HepG2 (cell line): Measurements from ENCODE around the gene ABCC1.

Experiments used
- CTCF ChIP-seq: sonication (generic); formaldehyde crosslinking; IDR thresholded peaks from 2 replicates; pipeline ENCODE4 v1.5.0; 2020; ENCODE audit warnings: mild to moderate bottlenecking, missing genetic modification reagents, moderate library complexity
- HDAC6 ChIP-seq: fragments of 200-600 bp; sonication (generic); IDR thresholded peaks from 2 replicates; pipeline ENCODE4 v1.7.0; 2017; ENCODE audit warnings: mild to moderate bottlenecking, antibody characterized with exemption, low read length, low read depth
- JARID2 ChIP-seq: sonication (generic); formaldehyde crosslinking; IDR thresholded peaks from 2 replicates; pipeline ENCODE4 v1.8.1; 2023; ENCODE audit warnings: missing genetic modification reagents, inconsistent platforms; ENCODE audit not compliant: insufficient replicate concordance
- MTA1 ChIP-seq: sonication (generic); formaldehyde crosslinking; IDR thresholded peaks from 2 replicates; pipeline ENCODE4 v1.4.0; 2020; ENCODE audit warnings: missing genetic modification reagents, mild to moderate bottlenecking, borderline replicate concordance
- POLR2AphosphoS5 ChIP-seq: IDR thresholded peaks from 2 replicates; pipeline ENCODE4 v1.6.1; 2012; ENCODE audit warnings: low read depth, low read length
- SUZ12 ChIP-seq: fragments of 150-350 bp; IDR thresholded peaks from 2 replicates; pipeline ENCODE4 v1.6.1; 2014; ENCODE audit warnings: low read depth, low read length
- TOE1 ChIP-seq: sonication (generic); formaldehyde crosslinking; IDR thresholded peaks from 2 replicates; pipeline ENCODE4 v1.4.0; 2020; ENCODE audit warnings: mild to moderate bottlenecking, missing genetic modification reagents
- ZBTB25 ChIP-seq: IDR thresholded peaks from 2 replicates; pipeline ENCODE4 v1.6.1; 2018; ENCODE audit warnings: missing genetic modification reagents
- ZNF274 ChIP-seq: sonication (generic); formaldehyde crosslinking; IDR thresholded peaks from 2 replicates; pipeline ENCODE4 v1.5.1; 2020; ENCODE audit warnings: mild to moderate bottlenecking, missing genetic modification reagents
- ZNF333 ChIP-seq: sonication (generic); formaldehyde crosslinking; IDR thresholded peaks from 2 replicates; pipeline ENCODE4 v1.4.0; 2020; ENCODE audit warnings: mild to moderate bottlenecking, missing genetic modification reagents, borderline replicate concordance
- ZNF468 ChIP-seq: sonication (generic); formaldehyde crosslinking; IDR thresholded peaks from 2 replicates; pipeline ENCODE4 v1.8.0; 2022; ENCODE audit warnings: mild to moderate bottlenecking, moderate library complexity, missing genetic modification reagents
- ZNF609 ChIP-seq: sonication (generic); formaldehyde crosslinking; IDR thresholded peaks from 2 replicates; pipeline ENCODE4 v1.4.0; 2020; ENCODE audit warnings: mild to moderate bottlenecking, missing genetic modification reagents, borderline replicate concordance
- ZNF639 ChIP-seq: conservative IDR thresholded peaks from 2 replicates; pipeline ENCODE4 v1.6.1; 2018; ENCODE audit warnings: missing genetic modification reagents

DNA sequence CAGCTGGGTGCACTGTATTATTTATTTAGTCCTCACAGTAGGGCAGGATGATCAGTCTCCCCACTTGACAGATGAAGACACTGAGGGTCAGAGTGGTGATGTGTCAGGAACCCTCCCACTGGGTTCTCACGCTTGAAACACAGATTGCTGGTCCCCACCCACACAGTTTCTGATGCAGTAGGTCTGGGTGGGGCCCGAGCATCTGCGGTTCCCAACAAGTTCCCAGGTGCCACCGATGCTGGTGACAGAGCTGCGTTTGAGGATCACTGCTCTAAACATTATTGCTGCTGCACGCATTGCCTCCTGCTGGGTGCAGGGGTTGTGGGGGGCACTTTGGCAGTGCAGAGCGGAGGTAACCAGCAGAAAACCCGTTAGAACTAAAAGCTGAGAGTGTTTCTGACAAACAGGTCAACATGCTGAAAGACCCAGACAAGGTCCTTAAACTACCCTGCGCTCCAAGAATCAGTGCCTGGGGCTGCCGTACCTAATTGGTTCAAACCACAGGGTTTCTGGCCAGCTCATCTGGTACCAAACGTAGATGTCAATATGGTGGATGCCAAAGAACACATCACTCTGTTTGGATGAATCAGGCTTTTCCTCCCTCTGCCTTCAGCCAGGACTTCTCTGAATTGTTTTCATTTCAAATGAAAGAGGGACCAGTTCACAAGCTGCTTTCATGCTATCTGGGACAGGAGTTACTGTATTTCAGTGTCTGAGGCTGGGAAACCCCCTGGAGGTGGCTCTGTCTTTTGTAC, 76.0 kb downstream of the ABCC1 start:
- TF ChIP-seq SUZ12, result no peak
- no peak for TF ChIP-seq JARID2 (CRISPR knock-in tag)
- no peak for TF ChIP-seq ZNF468 (CRISPR knock-in tag)
- no peak for TF ChIP-seq CTCF
- no peak for TF ChIP-seq ZNF274 (CRISPR knock-in tag)
- no peak for TF ChIP-seq ZNF639
- no peak for TF ChIP-seq POLR2AphosphoS5
- no peak for TF ChIP-seq ZNF609
- no peak for TF ChIP-seq ZBTB25 (CRISPR knock-in tag)
- no peak for TF ChIP-seq ZNF333 (CRISPR knock-in tag)
- no peak for TF ChIP-seq TOE1 (CRISPR knock-in tag)
- TF ChIP-seq HDAC6, result no peak
- TF ChIP-seq MTA1, result no peak
